Hepatocyte (in vitro differentiated cells): ENCODE results near the gene POU2F1. TPM values are rescaled to one million over a fixed set of nuclear protein-coding genes. Genes with fewer than 3 reads are reported as not detected.

ENCODE experiments used
- DNase-seq: peaks from one replicate; pipeline ENCODE4 v3.0.0-alpha.2; 2016; ENCODE audit warnings: low spot score
- H2AFZ ChIP-seq: fragments of 200-600 bp; sonication (generic); 2 replicates; pipeline ENCODE4 v1.6.0; 2016; ENCODE audit warnings: antibody characterized with exemption, mild to moderate bottlenecking
- H3K27ac ChIP-seq: fragments of 200-600 bp; sonication (generic); 2 replicates; pipeline ENCODE4 v1.5.1; 2016; ENCODE audit warnings: mild to moderate bottlenecking
- H3K27me3 ChIP-seq: fragments of 200-600 bp; sonication (generic); 2 replicates; pipeline ENCODE4 v1.6.1; 2016
- H3K36me3 ChIP-seq: fragments of 200-600 bp; sonication (generic); replicated peaks from 2 replicates; pipeline ENCODE4 v1.5.1; 2016; ENCODE audit warnings: low read depth; ENCODE audit not compliant: insufficient read depth
- H3K4me1 ChIP-seq: fragments of 200-600 bp; sonication (generic); 2 replicates; pipeline ENCODE4 v1.5.1; 2016; ENCODE audit warnings: mild to moderate bottlenecking, moderate library complexity; ENCODE audit not compliant: insufficient read depth
- H3K4me2 ChIP-seq: fragments of 200-600 bp; sonication (generic); 2 replicates; pipeline ENCODE4 v1.6.0; 2016
- H3K4me3 ChIP-seq: fragments of 200-600 bp; sonication (generic); 2 replicates; pipeline ENCODE4 v1.5.1; 2016; ENCODE audit warnings: mild to moderate bottlenecking
- H3K79me2 ChIP-seq: fragments of 200-600 bp; sonication (generic); 2 replicates; pipeline ENCODE4 v1.6.0; 2017; ENCODE audit warnings: mild to moderate bottlenecking
- H3K9me2 ChIP-seq: fragments of 200-600 bp; sonication (generic); replicated peaks from 2 replicates; pipeline ENCODE4 v1.6.0; 2017; ENCODE audit warnings: mild to moderate bottlenecking; ENCODE audit not compliant: insufficient read depth
- H3K9me3 ChIP-seq: fragments of 200-600 bp; sonication (generic); 2 replicates; pipeline ENCODE4 v1.5.1; 2016; ENCODE audit warnings: low read depth, mild to moderate bottlenecking
- H4K20me1 ChIP-seq: fragments of 200-600 bp; sonication (generic); 2 replicates; pipeline ENCODE4 v1.6.0; 2016; ENCODE audit warnings: mild to moderate bottlenecking; ENCODE audit not compliant: insufficient read depth, poor library complexity, severe bottlenecking
- CTCF ChIP-seq: fragments of 200-600 bp; sonication (generic); IDR thresholded peaks from 2 replicates; pipeline ENCODE4 v1.5.1; 2016; ENCODE audit warnings: antibody characterized with exemption, mild to moderate bottlenecking; ENCODE audit not compliant: poor library complexity
- EZH2 ChIP-seq: fragments of 200-600 bp; sonication (generic); IDR thresholded peaks from 2 replicates; pipeline ENCODE4 v1.6.1; 2016; ENCODE audit warnings: antibody characterized with exemption, mild to moderate bottlenecking, borderline replicate concordance
- EZH2phosphoT487 ChIP-seq: fragments of 200-600 bp; sonication (generic); IDR thresholded peaks from one replicate; pipeline ENCODE4 v1.6.1; 2018; ENCODE audit warnings: antibody characterized with exemption, mild to moderate bottlenecking, low read depth, moderate library complexity; ENCODE audit not compliant: unreplicated experiment, severe bottlenecking
- WGBS: methylation state at CpG from one replicate; pipeline ENCODE4 v1.1.6; 2016; ENCODE audit warnings: low lambda C conversion rate; ENCODE audit errors: missing lambda C conversion rate; 5-methylcytosine and 5-hydroxymethylcytosine counted together
- polyA plus RNA-seq: library from polyadenylated mRNA; unstranded; fragments of >200 nt; fragmentation: Nextera tagmentation; extraction: Ambion mirVana; gene quantifications from 2 replicates; pipeline ENCODE4 v1.2.1, GENCODE V29; 2016
- total RNA-seq: library from RNA; depleted of rRNA; stranded (reverse); fragments of >200 nt; gene quantifications from 2 replicates; pipeline ENCODE4 v1.2.3, GENCODE V29; 2014

POU2F1 gene
- total and polyA plus RNA-seq, 2 experiments from 2014 or later = 11.9 to 14.5 TPM

GRCh38 chr1:167462341-167462740 is 241.7 kb downstream of the POU2F1 start:
- no peak overlapping the region for H2AFZ ChIP-seq
- H3K9me3 ChIP-seq = no peaks in the 10 kb centered on the region
- no peaks in the 10 kb centered on the region for H3K27me3 ChIP-seq
- H4K20me1 ChIP-seq = no peaks in the 10 kb centered on the region
- H3K27ac ChIP-seq = no peak overlapping the region
- no peak overlapping the region for H3K4me2 ChIP-seq
- H3K79me2 ChIP-seq = no peaks in the 10 kb centered on the region
- DNase-seq = no peak
- no peaks in the 10 kb centered on the region for H3K4me1 ChIP-seq
- no peak for TF ChIP-seq EZH2
- TF ChIP-seq EZH2phosphoT487 = no peak
- no peak for TF ChIP-seq CTCF
- WGBS = 96% methylated on average over 8 of the region's 8 CpGs
- no peaks in the 10 kb centered on the region for H3K9me2 ChIP-seq
- no peaks in the 10 kb centered on the region for H3K36me3 ChIP-seq
- no peak overlapping the region for H3K4me3 ChIP-seq

- no peak for DNase-seq
- no peak overlapping the region for H3K4me2 ChIP-seq
- H3K36me3 ChIP-seq = no peaks in the 10 kb centered on the region
- no peaks in the 10 kb centered on the region for H3K27me3 ChIP-seq
- H3K79me2 ChIP-seq = no peaks in the 10 kb centered on the region
- H3K27ac ChIP-seq = no peak overlapping the region
- no peaks in the 10 kb centered on the region for H3K9me3 ChIP-seq
- no peak overlapping the region for H3K4me3 ChIP-seq
- H2AFZ ChIP-seq = no peak overlapping the region
- H4K20me1 ChIP-seq = no peaks in the 10 kb centered on the region
- 67% methylated on average over 4 of the region's 4 CpGs for WGBS
- no peak for TF ChIP-seq CTCF
- no peak for TF ChIP-seq EZH2phosphoT487
- TF ChIP-seq EZH2 = no peak
- no peaks in the 10 kb centered on the region for H3K9me2 ChIP-seq
- no peaks in the 10 kb centered on the region for H3K4me1 ChIP-seq
Observed at GRCh38 chr1:167463080-167463479, 242.4 kb downstream of the POU2F1 start.

GRCh38 chr1:167463875-167464575 is 243.3 kb downstream of the POU2F1 start:
- H3K36me3 ChIP-seq = no peaks in the 10 kb centered on the region
- no peak overlapping the region for H3K4me2 ChIP-seq
- H2AFZ ChIP-seq = no peak overlapping the region
- H4K20me1 ChIP-seq = no peaks in the 10 kb centered on the region
- no peak overlapping the region for H3K4me3 ChIP-seq
- no peaks in the 10 kb centered on the region for H3K9me2 ChIP-seq
- no peak for DNase-seq
- no peaks in the 10 kb centered on the region for H3K9me3 ChIP-seq
- WGBS = 66% methylated on average over 6 of the region's 6 CpGs
- H3K79me2 ChIP-seq = no peaks in the 10 kb centered on the region
- H3K27ac ChIP-seq = no peak overlapping the region
- no peak for TF ChIP-seq EZH2
- no peak for TF ChIP-seq EZH2phosphoT487
- no peak for TF ChIP-seq CTCF
- H3K27me3 ChIP-seq = no peaks in the 10 kb centered on the region
- no peaks in the 10 kb centered on the region for H3K4me1 ChIP-seq
